Stomach (tissue), 4 donors: Measurements from ENCODE around the gene PHF21A.

Source experiments
- CTCF ChIP-seq, 7 experiments: fragments of 450-650 bp in 4 of 7; fragments of 200-600 bp in 3 of 7; sonication (generic) in 3 of 7; IDR thresholded peaks; one replicate each; pipeline ENCODE4 v1.5.1; 2016 to 2019; ENCODE audit warnings: antibody characterized with exemption in 7 of 7, control low read depth in 2 of 7, mild to moderate bottlenecking in 1 of 7
- EP300 ChIP-seq: sonication (generic); formaldehyde crosslinking; IDR thresholded peaks from one replicate; pipeline ENCODE4 v1.6.1; 2017; ENCODE audit warnings: antibody characterized with exemption
- POLR2A ChIP-seq, 4 donors: fragments of 450-650 bp; IDR thresholded peaks; one replicate each; pipeline ENCODE4 v1.6.1; 2016; ENCODE audit warnings: antibody characterized with exemption in 4 of 4, control low read depth in 2 of 4, mild to moderate bottlenecking in 1 of 4, moderate library complexity in 1 of 4
- POLR2AphosphoS5 ChIP-seq, 3 donors: sonication (generic); formaldehyde crosslinking; IDR thresholded peaks; one replicate each; pipeline ENCODE4 v1.6.1; 2016; ENCODE audit warnings: antibody characterized with exemption in 3 of 3

GRCh38 chr11:46036009-46036408 is 85.2 kb downstream of the PHF21A start:
- TF ChIP-seq POLR2AphosphoS5 (IDR thresholded peaks at IDR 0.05) = no peak
- TF ChIP-seq CTCF (IDR thresholded peaks at IDR 0.05) = no peak
- TF ChIP-seq POLR2A (IDR thresholded peaks at IDR 0.05) = no peak
- TF ChIP-seq EP300 = no peak
